Spleen (tissue), 7 donors: ENCODE results near the gene SMG6.

ENCODE experiments used
- POLR2A ChIP-seq, 3 donors: fragments of 450-650 bp; IDR thresholded peaks; one replicate each; pipeline ENCODE4 v1.5.1; 2017; ENCODE audit warnings: antibody characterized with exemption in 3 of 3, mild to moderate bottlenecking in 1 of 3
- TF ChIP-seq, protein P1 (sequence below), 11 experiments: fragments of 200-600 bp in 7 of 11; fragments of 450-650 bp in 4 of 11; sonication (generic) in 4 of 11; IDR thresholded peaks in 8 of 11; conservative IDR thresholded peaks in 3 of 11; 1 replicate in 7 of 11; 2 replicates in 4 of 11; pipeline versions ENCODE4 v1.4.0 to v1.8.0; 2016 to 2021; ENCODE audit warnings: antibody characterized with exemption in 11 of 11, inconsistent platforms in 4 of 11, mild to moderate bottlenecking in 1 of 11
- donor health status: DM: no; HTN: no; CAD: no; lungs with moderate emphysema.
- donor health status: DM: no; HTN: no; CAD: no.
- donor health status: DM: no; HTN: no; CAD: no.

DNA sequence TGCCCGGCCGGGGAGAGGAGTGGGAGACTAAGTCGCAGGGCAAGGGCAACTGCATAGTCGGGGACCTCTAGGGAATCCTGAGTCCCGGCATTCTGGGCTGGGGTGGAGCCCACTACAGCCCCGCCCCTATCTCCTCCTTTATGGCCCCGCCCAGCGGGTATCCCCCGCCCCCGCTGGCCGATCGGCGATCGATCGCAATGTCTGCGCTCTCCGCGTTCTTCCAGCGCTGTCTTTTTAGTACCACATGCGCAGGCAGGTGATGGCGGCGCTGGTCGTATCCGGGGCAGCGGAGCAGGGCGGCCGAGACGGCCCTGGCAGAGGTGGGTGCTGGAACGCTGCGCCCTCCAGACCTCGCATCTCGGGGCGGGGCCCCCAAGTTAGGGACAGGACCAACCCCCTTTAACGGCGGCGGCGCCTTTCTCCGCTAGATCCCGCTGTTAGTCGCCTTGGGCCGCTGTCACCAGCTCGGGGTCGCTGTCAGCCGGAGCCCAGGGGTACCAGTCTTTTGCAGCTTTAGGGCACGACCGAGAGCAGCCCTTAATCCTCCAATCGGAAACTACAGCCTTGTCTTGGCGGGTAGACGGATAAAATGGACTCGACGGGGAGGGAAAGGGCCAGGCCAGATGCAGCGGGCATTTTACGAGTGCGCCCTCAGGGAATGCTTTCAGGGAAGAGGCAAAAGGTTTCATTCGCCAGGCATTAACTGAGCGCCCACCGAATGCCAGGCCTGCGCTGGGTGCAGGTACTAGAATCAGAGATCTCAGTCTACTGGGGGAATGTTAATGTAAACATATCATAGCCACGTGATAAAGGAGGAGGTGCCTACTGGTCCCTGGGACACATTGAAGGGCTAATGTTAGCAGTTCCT, 273.4 kb downstream of the SMG6 start, which contains the start of gene DPH1:
- TF ChIP-seq, protein P1, sequence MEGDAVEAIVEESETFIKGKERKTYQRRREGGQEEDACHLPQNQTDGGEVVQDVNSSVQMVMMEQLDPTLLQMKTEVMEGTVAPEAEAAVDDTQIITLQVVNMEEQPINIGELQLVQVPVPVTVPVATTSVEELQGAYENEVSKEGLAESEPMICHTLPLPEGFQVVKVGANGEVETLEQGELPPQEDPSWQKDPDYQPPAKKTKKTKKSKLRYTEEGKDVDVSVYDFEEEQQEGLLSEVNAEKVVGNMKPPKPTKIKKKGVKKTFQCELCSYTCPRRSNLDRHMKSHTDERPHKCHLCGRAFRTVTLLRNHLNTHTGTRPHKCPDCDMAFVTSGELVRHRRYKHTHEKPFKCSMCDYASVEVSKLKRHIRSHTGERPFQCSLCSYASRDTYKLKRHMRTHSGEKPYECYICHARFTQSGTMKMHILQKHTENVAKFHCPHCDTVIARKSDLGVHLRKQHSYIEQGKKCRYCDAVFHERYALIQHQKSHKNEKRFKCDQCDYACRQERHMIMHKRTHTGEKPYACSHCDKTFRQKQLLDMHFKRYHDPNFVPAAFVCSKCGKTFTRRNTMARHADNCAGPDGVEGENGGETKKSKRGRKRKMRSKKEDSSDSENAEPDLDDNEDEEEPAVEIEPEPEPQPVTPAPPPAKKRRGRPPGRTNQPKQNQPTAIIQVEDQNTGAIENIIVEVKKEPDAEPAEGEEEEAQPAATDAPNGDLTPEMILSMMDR (IDR thresholded peaks at IDR 0.05 in 8 of 11, conservative IDR thresholded peaks at IDR 0.05 in 3 of 11), result peak in 2 of 11 experiments; percentile 55 to 61
- TF ChIP-seq POLR2A (IDR thresholded peaks at IDR 0.05), result peak in 1 of 3 donors; percentile 55
